ENCODE measurements around the gene CYP26B1.

The CYP26B1 gene

DNA sequence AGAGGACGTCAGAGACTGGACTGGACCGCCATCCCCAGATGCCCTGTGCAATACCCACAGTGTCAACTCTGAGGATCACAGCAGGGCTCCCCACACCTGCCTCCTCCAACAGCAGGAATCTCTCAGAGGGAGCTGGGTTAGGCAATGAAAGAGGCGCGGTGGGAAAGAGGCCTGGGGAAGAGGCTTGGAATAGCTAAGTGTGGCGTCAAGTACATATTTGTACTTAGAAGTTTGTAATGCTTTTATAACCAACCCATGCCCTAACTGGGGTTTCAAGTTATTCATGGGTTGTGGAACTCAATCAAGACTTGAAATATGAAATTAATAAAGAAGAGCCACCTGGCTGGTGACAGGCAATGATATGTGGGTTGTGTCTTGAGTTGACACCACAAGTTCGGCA lies 28.7 kb downstream of the CYP26B1 start:
- ChIA-PET POLR2A (ENCODE audit: low non-redundant PET) (no interaction called here), CTCF (interaction anchor here (0.7 kb wide), 1 partner anchor 19 kb away, joined by 3 read pairs; no protein-coding TSS in a partner anchor)
- no peak for TF ChIP-seq CTCF (conservative IDR thresholded peaks at IDR 0.05; ENCODE audit: low read depth)
- no peak overlapping the region for H3K27ac ChIP-seq
- no peak for DNase-seq (ENCODE audit: low spot score)

DNA sequence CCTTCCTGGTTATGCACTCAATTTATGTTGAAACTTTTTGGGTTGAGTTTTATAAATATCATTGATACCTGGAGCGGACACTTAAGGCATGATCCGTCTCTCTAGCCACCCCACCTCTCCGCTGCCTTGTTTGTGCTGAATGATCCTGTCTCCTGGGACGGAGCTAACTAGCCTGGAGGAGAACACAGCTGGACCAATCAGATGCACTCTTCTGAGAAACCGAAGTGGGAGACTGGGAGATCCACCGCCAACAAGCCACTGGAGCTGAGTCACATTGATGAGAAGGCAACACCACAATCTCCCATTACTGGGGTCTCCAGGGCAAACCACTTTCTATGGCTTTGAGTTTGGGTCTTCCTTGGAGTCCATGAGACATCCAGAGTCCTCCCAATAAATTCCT lies 29.3 kb downstream of the CYP26B1 start:
- no peak for TF ChIP-seq CTCF (conservative IDR thresholded peaks at IDR 0.05; ENCODE audit: low read depth)
- POLR2A ChIA-PET (ENCODE audit: low non-redundant PET): no interaction called here
- H3K27ac ChIP-seq: no peak overlapping the region
- DNase-seq (ENCODE audit: low spot score): no peak
- CTCF ChIA-PET: interaction anchor here (0.5 kb wide), 1 partner anchor 1367 kb away, joined by 4 read pairs; no protein-coding TSS in a partner anchor

GRCh38 chr2:72117718-72118117 lies 29.9 kb downstream of the CYP26B1 start:
- peak overlapping the region; percentile 98; the same call in 1 of the 2 replicates for H3K27ac ChIP-seq
- no peak for DNase-seq (ENCODE audit: low spot score)
- POLR2A ChIA-PET (ENCODE audit: low non-redundant PET): no interaction called here
- CTCF ChIA-PET: no interaction called here
- no peak for TF ChIP-seq CTCF (conservative IDR thresholded peaks at IDR 0.05; ENCODE audit: low read depth)

- peak overlapping the region; percentile 98 for H3K27ac ChIP-seq
- ChIA-PET POLR2A (ENCODE audit: low non-redundant PET) (no interaction called here), CTCF (interaction anchor here (2.2 kb wide), 1 partner anchor 193 kb away, joined by 6 read pairs; no protein-coding TSS in a partner anchor)
- no peak for TF ChIP-seq CTCF (conservative IDR thresholded peaks at IDR 0.05; ENCODE audit: low read depth)
- no peak for DNase-seq (ENCODE audit: low spot score)
Measured at GRCh38 chr2:72117029-72117428, 30.6 kb downstream of the CYP26B1 start.

GRCh38 chr2:72116081-72116533 lies 31.6 kb downstream of the CYP26B1 start:
- POLR2A ChIA-PET (ENCODE audit: low non-redundant PET): no interaction called here
- CTCF ChIA-PET: interaction anchor here (0.6 to 2.2 kb wide), 4 partner anchors 10 to 1240 kb away, joined by 3 to 6 read pairs (median 3); no protein-coding TSS in a partner anchor
- TF ChIP-seq CTCF (conservative IDR thresholded peaks at IDR 0.05; ENCODE audit: low read depth): peak; percentile 26
- DNase-seq (ENCODE audit: low spot score): no peak
- peak overlapping the region; percentile 98 for H3K27ac ChIP-seq

DNA sequence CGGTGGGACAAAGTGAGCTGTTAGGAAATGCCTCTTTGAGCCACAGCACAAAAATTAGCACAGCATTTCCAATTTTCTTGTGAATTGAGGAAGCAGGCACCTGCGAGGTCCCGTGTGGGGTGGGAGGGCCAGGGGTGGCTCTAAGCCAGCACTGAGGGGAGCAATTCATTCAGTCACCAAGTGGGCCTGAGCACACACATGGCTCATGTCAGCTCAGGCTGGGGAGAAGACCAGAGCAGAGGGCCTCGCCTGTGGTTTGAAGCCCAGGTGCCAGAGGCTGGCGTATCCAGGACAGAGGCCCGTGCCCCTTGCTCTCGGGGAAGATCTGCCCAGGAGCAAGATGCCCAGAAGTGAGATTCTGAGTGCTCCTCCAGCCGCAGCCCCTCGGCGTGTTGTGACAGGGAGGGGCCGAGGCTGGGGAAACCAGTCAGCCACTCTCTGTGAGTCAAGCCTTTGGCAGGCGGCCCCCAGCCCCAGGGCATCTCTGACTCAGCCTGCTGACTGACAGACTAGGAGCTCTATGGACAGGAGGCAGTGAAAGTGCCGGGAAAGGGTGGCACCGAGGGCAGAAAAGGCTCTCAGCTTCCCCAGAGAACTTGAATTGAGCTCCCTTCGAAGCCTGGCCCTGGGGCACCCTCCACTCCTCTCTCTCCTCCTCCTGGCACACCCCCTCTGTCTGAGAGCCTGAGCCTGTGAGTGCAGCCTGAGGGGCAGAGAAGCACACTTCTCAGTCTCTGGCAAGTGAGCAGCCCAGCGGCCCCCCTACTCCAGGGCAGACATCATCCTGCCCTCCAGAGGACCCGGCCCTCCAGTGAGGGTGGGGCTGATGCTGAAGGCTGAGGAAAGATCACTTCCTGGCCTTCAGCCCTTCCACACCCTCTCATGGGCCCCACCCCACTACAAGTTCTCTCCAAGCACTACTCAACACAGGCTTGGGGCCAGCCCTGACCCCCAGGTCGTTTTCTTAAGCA lies 32.3 kb downstream of the CYP26B1 start:
- CTCF ChIA-PET: interaction anchor here (0.6 to 2.2 kb wide), 3 partner anchors 191 to 327 kb away, joined by 3 to 6 read pairs (median 3); no protein-coding TSS in a partner anchor
- DNase-seq (ENCODE audit: low spot score): peak; percentile 98
- no peak for TF ChIP-seq CTCF (conservative IDR thresholded peaks at IDR 0.05; ENCODE audit: low read depth)
- POLR2A ChIA-PET (ENCODE audit: low non-redundant PET): interaction anchor here (0.7 kb wide), 1 partner anchor 232 kb away, joined by 3 read pairs; no protein-coding TSS in a partner anchor
- peak overlapping the region; percentile 98 for H3K27ac ChIP-seq
